Neural crest cell (in vitro differentiated cells): ENCODE data around the gene PEPD. TPM values are rescaled to one million over a fixed set of nuclear protein-coding genes. Genes with fewer than 3 reads are reported as not detected.
"Not testable (repeated sequence)": the region's sequence is repeated elsewhere in the genome, so short reads cannot be mapped to it uniquely, and the experiment has no call there.

Experiments used
- DNase-seq: peaks from one replicate; pipeline ENCODE4 v3.0.0; 2021; ENCODE audit warnings: low read depth, mixed read lengths, low spot score
- H3K27ac Mint-ChIP-seq: one replicate; pipeline ENCODE4 v1.8.0; 2021; ENCODE audit warnings: mild to moderate bottlenecking, mixed read lengths; ENCODE audit not compliant: unreplicated experiment
- H3K27me3 Mint-ChIP-seq: 2 replicates; pipeline ENCODE4 v1.8.0; 2021; ENCODE audit warnings: low read depth, mild to moderate bottlenecking, mixed read lengths
- H3K36me3 Mint-ChIP-seq: 2 replicates; pipeline ENCODE4 v1.8.0; 2021; ENCODE audit warnings: low read depth, mild to moderate bottlenecking, mixed read lengths
- H3K4me1 Mint-ChIP-seq: 2 replicates; pipeline ENCODE4 v1.8.0; 2021; ENCODE audit warnings: mixed read lengths
- H3K4me3 Mint-ChIP-seq: one replicate; pipeline ENCODE4 v1.8.0; 2021; ENCODE audit warnings: mild to moderate bottlenecking, mixed read lengths
- H3K9me3 Mint-ChIP-seq: 2 replicates; pipeline ENCODE4 v1.8.0; 2021; ENCODE audit warnings: mixed read lengths
- total RNA-seq: library from RNA; stranded (reverse); gene quantifications from 2 replicates; pipeline ENCODE4 v1.2.1, GENCODE V29; 2021
- TF ChIP-seq, protein P1 (sequence below): fragments of 200-600 bp; sonication (generic); conservative IDR thresholded peaks from 2 replicates; pipeline ENCODE4 v1.5.0; 2021; ENCODE audit warnings: antibody characterized with exemption, mild to moderate bottlenecking

The PEPD gene
- total RNA-seq, 1 donor from 2014 or later, result 39.0 TPM

DNA sequence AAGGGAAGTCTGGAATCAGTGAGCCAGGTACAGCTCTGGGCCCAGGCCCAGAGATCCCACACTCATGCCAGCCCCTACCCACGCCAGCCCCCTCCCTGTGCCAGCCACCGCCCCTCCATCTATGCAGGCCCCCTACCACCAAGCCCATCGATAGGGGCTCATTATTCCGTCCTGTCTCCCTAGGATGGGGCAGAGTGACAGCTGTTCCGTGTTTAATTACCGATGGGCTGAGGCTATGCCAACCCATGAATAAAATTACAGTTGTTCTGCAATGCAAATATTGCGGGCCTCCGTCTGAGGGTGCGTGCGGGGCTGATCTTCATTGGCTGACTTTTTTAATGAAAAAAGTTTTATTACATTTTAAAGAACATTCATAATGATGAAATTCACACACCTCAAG is 35.6 kb upstream of the PEPD start:
- Mint-ChIP-seq H3K4me1 (peaks cover 3% of the 10 kb centered on the region), H3K27me3 (peaks cover 4% of the 10 kb centered on the region), H3K36me3 (no peaks in the 10 kb centered on the region), H3K27ac (no peak overlapping the region), H3K4me3 (no peak overlapping the region), H3K9me3 (no peaks in the 10 kb centered on the region)
- TF ChIP-seq, protein P1, sequence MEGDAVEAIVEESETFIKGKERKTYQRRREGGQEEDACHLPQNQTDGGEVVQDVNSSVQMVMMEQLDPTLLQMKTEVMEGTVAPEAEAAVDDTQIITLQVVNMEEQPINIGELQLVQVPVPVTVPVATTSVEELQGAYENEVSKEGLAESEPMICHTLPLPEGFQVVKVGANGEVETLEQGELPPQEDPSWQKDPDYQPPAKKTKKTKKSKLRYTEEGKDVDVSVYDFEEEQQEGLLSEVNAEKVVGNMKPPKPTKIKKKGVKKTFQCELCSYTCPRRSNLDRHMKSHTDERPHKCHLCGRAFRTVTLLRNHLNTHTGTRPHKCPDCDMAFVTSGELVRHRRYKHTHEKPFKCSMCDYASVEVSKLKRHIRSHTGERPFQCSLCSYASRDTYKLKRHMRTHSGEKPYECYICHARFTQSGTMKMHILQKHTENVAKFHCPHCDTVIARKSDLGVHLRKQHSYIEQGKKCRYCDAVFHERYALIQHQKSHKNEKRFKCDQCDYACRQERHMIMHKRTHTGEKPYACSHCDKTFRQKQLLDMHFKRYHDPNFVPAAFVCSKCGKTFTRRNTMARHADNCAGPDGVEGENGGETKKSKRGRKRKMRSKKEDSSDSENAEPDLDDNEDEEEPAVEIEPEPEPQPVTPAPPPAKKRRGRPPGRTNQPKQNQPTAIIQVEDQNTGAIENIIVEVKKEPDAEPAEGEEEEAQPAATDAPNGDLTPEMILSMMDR, result no peak
- no peak for DNase-seq

DNA sequence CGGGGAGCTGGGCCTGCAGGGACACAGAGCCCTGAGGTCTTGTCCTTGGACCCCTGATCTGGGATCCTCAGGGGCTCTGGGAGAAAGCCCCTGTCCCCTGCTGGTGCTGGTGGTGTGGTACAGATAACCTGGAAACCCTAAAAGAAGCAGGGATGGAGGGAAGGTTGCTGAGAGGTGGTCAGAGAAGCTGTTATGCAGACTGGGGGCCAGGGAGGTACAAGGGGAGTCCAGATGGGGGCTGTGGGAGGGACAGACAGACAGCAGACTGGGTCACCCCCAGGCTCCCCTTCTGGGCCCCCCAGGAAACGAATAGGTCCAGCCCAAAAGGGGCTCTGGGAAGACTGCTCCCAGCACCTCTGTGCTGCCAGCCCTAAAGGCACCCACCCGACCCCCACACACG is 34.7 kb upstream of the PEPD start:
- DNase-seq, result no peak
- Mint-ChIP-seq H3K27me3 (peaks cover 4% of the 10 kb centered on the region), H3K36me3 (no peaks in the 10 kb centered on the region), H3K27ac (no peak overlapping the region), H3K4me3 (no peak overlapping the region), H3K9me3 (no peaks in the 10 kb centered on the region), H3K4me1 (no peaks in the 10 kb centered on the region)
- TF ChIP-seq, protein P1, result no peak

DNA sequence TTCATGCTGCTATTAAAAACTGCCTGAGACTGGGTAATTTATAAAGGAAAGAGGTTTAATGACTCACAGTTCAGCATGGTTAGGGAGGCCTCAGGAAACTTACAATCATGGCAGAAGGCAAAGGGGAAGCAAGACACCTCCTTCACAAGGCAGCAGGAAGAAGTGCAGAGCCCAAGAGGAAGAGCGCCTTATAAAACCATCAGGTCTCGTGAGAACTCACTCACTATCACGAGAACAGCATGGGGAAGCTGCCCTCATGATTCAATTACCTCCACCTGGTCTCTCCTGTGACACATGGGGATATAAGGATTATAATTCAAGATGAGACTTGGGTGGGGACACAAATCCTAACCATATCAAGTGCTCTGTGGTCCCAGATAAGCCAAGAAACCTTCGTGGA is 34.1 kb upstream of the PEPD start:
- H3K9me3 Mint-ChIP-seq, H3K4me3 Mint-ChIP-seq, H3K27ac Mint-ChIP-seq, H3K36me3 Mint-ChIP-seq, DNase-seq, H3K4me1 Mint-ChIP-seq, H3K27me3 Mint-ChIP-seq: not testable (repeated sequence)

DNA sequence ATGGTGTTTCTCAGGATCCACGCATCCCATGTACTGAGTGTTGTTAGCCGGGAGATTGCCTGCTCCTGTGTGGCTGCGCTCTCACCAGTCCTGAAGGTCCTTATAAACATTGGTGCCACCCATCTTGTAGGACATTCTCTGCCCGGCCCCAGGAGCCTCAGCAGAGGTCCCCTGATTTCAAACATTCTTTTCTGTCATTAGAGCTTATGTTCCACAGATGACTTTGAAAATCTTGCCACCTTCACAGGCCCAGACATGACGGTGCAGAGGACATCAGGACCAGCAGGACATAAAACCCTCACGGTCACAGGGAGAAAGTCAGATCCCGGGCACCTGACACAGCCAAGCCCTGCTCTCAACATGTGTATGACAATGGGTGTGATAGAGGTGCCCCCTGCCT is 33.2 kb upstream of the PEPD start:
- Mint-ChIP-seq H3K4me3 (no peak overlapping the region), H3K4me1 (no peaks in the 10 kb centered on the region), H3K36me3 (no peaks in the 10 kb centered on the region), H3K27ac (no peak overlapping the region), H3K9me3 (no peaks in the 10 kb centered on the region), H3K27me3 (peaks cover 4% of the 10 kb centered on the region)
- DNase-seq, result no peak
- TF ChIP-seq, protein P1, result no peak

DNA sequence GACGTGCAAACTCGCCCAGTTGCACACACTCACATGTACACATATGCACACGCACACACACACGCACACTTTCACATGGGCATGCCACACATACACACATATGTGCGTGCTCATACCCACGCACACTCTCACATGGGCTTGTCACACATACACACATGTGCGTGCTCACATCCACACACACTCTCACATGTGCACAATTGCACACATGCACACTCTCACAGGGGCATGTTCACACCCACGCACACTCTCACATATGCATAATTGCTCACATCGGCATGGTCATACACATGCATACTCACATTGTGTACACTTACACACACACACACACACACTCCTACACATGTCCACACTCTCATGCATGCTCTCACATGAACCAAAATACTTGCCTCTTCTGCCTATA is 32.8 kb upstream of the PEPD start:
- Mint-ChIP-seq H3K4me3 (no peak overlapping the region), H3K36me3 (no peaks in the 10 kb centered on the region), H3K27me3 (peaks cover 4% of the 10 kb centered on the region), H3K9me3 (no peaks in the 10 kb centered on the region), H3K4me1 (no peaks in the 10 kb centered on the region), H3K27ac (no peak overlapping the region)
- TF ChIP-seq, protein P1, result no peak
- DNase-seq, result no peak

DNA sequence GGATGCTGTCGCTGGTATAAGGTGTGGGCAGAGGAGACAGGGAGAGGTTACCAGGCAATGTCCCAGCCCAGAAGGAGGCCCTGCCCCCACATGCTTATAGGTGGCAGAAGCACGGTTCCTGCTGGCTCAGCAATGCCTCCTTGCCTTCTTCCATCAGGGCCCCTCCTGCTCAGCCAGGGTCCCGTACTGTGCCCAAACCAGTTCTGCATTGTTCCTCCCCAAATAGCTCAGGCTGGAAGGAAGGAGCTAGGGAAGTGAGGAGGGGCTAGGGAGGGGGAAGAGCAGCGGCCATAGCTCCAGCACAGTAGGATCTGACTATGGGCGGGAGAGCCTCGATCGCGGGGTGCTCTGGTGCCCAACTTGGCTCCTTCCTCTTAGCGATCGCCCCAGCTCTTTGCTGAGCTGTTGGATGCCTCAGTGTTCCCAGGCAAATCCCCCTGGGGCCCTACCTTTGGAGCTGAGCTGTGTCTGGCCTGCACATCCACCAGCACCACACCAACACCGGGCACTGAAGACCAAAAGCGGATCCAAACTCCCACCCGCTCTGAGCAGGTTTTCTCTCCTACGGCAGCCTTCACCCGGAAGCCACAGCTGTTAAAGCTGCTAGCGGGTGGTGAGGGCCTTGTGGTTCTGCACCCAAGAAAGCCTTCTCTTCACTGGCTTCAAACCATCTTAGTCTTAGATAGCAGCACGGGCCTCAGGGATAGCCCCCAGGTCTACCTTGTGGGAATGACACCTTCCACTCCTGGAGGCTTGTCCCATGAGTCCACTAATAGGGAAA is 32.1 kb upstream of the PEPD start:
- H3K27me3 Mint-ChIP-seq, result peaks cover 4% of the 10 kb centered on the region
- H3K9me3 Mint-ChIP-seq, result no peaks in the 10 kb centered on the region
- H3K27ac Mint-ChIP-seq, result no peak overlapping the region
- no peaks in the 10 kb centered on the region for H3K36me3 Mint-ChIP-seq
- no peaks in the 10 kb centered on the region for H3K4me1 Mint-ChIP-seq
- TF ChIP-seq, protein P1, result no peak
- H3K4me3 Mint-ChIP-seq, result no peak overlapping the region
- no peak for DNase-seq
